ENCODE data around the gene FYN.

DNA sequence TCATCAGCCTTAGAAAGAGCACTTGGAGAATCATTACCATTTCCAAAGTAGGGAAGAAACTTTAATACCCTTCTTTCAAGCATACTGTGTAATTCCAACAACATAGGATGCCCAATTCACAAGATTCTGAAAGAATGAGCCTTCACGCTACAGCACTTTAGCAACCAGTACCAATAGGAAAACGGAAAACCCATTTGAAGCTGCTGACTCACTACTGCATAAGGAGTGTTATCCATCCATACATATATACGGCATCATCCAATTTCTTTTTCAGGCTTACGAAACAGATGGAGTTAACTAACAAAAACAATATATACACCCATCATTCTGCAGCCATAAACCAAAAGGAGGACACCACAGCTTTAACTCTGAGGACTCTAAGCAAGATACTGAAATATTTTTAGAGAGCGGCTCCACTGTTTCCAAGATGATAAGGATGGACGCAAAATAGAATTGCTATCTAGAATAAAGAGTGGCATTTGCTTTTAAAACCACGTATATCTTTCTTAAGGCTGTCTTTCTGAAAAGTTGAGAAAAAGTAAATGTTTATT, 24.9 kb downstream of the FYN start:
- TF ChIP-seq, protein P1, sequence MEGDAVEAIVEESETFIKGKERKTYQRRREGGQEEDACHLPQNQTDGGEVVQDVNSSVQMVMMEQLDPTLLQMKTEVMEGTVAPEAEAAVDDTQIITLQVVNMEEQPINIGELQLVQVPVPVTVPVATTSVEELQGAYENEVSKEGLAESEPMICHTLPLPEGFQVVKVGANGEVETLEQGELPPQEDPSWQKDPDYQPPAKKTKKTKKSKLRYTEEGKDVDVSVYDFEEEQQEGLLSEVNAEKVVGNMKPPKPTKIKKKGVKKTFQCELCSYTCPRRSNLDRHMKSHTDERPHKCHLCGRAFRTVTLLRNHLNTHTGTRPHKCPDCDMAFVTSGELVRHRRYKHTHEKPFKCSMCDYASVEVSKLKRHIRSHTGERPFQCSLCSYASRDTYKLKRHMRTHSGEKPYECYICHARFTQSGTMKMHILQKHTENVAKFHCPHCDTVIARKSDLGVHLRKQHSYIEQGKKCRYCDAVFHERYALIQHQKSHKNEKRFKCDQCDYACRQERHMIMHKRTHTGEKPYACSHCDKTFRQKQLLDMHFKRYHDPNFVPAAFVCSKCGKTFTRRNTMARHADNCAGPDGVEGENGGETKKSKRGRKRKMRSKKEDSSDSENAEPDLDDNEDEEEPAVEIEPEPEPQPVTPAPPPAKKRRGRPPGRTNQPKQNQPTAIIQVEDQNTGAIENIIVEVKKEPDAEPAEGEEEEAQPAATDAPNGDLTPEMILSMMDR (IDR thresholded peaks at IDR 0.05; ENCODE audit: low read depth, low read length, missing input control) = no peak
- TF ChIP-seq RAD21 (IDR thresholded peaks at IDR 0.05) = no peak
- TF ChIP-seq FOXA1 (IDR thresholded peaks at IDR 0.05) = no peak
- no peak for TF ChIP-seq YY1 (IDR thresholded peaks at IDR 0.05)
